ENCODE data around the gene GALNT10. TPM values are rescaled to one million over a fixed set of nuclear protein-coding genes. Genes with fewer than 3 reads are reported as not detected.

Gene GALNT10
- polyA plus RNA-seq, 1 experiment = 93.1 TPM

- CTCF ChIA-PET = no interaction called here
- Histone ChIP-seq H3K9me3 (ENCODE audit: control insufficient read depth, insufficient read depth, low read length) (no peaks in the 10 kb centered on the region), H3K27ac (ENCODE audit: low read depth, low read length) (no peak overlapping the region), H3K4me3 (ENCODE audit: low read depth, low read length) (no peak overlapping the region), H3K27me3 (ENCODE audit: control insufficient read depth, insufficient read depth, low read length) (no peaks in the 10 kb centered on the region)
- POLR2A ChIA-PET = no interaction called here
- no peak for DNase-seq (ENCODE audit: low read depth, low spot score)
- no peak for TF ChIP-seq CTCF (IDR thresholded peaks at IDR 0.05; ENCODE audit: low read depth, low read length)
These were observed 131.0 kb downstream of the GALNT10 start for GRCh38 chr5:154321546-154321945.

- Histone ChIP-seq H3K27ac (ENCODE audit: low read depth, low read length) (no peak overlapping the region), H3K9me3 (ENCODE audit: control insufficient read depth, insufficient read depth, low read length) (no peaks in the 10 kb centered on the region), H3K27me3 (ENCODE audit: control insufficient read depth, insufficient read depth, low read length) (no peaks in the 10 kb centered on the region), H3K4me3 (ENCODE audit: low read depth, low read length) (no peak overlapping the region)
- no peak for TF ChIP-seq CTCF (IDR thresholded peaks at IDR 0.05; ENCODE audit: low read depth, low read length)
- ChIA-PET CTCF (interaction anchor here (0.6 kb wide), 1 partner anchor 62 kb away, joined by 3 read pairs; no protein-coding TSS in a partner anchor), POLR2A (no interaction called here)
- DNase-seq (ENCODE audit: low read depth, low spot score) = no peak
These were observed 133.5 kb downstream of the GALNT10 start for GRCh38 chr5:154324033-154324432.

- H3K4me3 ChIP-seq (ENCODE audit: low read depth, low read length) = no peak overlapping the region
- H3K27me3 ChIP-seq (ENCODE audit: control insufficient read depth, insufficient read depth, low read length) = no peaks in the 10 kb centered on the region
- no peaks in the 10 kb centered on the region for H3K9me3 ChIP-seq (ENCODE audit: control insufficient read depth, insufficient read depth, low read length)
- TF ChIP-seq CTCF (IDR thresholded peaks at IDR 0.05; ENCODE audit: low read depth, low read length) = no peak
- H3K27ac ChIP-seq (ENCODE audit: low read depth, low read length) = no peak overlapping the region
- POLR2A ChIA-PET = interaction anchor here (0.6 kb wide), 1 partner anchor 12 kb away, joined by 3 read pairs; no protein-coding TSS in a partner anchor
- CTCF ChIA-PET = interaction anchor here (1.1 kb wide), 1 partner anchor 136 kb away, joined by 3 read pairs; no protein-coding TSS in a partner anchor
- no peak for DNase-seq (ENCODE audit: low read depth, low spot score)
These were observed 135.0 kb downstream of the GALNT10 start for GRCh38 chr5:154325566-154325965.

- H3K27me3 ChIP-seq (ENCODE audit: control insufficient read depth, insufficient read depth, low read length) = no peaks in the 10 kb centered on the region
- TF ChIP-seq CTCF (IDR thresholded peaks at IDR 0.05; ENCODE audit: low read depth, low read length) = no peak
- no peak overlapping the region for H3K27ac ChIP-seq (ENCODE audit: low read depth, low read length)
- no peaks in the 10 kb centered on the region for H3K9me3 ChIP-seq (ENCODE audit: control insufficient read depth, insufficient read depth, low read length)
- ChIA-PET CTCF (no interaction called here), POLR2A (no interaction called here)
- no peak overlapping the region for H3K4me3 ChIP-seq (ENCODE audit: low read depth, low read length)
- DNase-seq (ENCODE audit: low read depth, low spot score) = no peak
These were observed 138.5 kb downstream of the GALNT10 start for GRCh38 chr5:154329062-154329461.

GRCh38 chr5:154329519-154330040 is 139.0 kb downstream of the GALNT10 start:
- ChIA-PET POLR2A (no interaction called here), CTCF (no interaction called here)
- no peak for TF ChIP-seq CTCF (IDR thresholded peaks at IDR 0.05; ENCODE audit: low read depth, low read length)
- Histone ChIP-seq H3K27me3 (ENCODE audit: control insufficient read depth, insufficient read depth, low read length) (no peaks in the 10 kb centered on the region), H3K4me3 (ENCODE audit: low read depth, low read length) (no peak overlapping the region), H3K9me3 (ENCODE audit: control insufficient read depth, insufficient read depth, low read length) (no peaks in the 10 kb centered on the region), H3K27ac (ENCODE audit: low read depth, low read length) (no peak overlapping the region)
- no peak for DNase-seq (ENCODE audit: low read depth, low spot score)
